ENCODE measurements around the gene PLPP4. TPM values are rescaled to one million over a fixed set of nuclear protein-coding genes. Genes with fewer than 3 reads are reported as not detected.

Gene PLPP4
- total RNA-seq, 1 experiment from 2014 or later, result not detected

DNA sequence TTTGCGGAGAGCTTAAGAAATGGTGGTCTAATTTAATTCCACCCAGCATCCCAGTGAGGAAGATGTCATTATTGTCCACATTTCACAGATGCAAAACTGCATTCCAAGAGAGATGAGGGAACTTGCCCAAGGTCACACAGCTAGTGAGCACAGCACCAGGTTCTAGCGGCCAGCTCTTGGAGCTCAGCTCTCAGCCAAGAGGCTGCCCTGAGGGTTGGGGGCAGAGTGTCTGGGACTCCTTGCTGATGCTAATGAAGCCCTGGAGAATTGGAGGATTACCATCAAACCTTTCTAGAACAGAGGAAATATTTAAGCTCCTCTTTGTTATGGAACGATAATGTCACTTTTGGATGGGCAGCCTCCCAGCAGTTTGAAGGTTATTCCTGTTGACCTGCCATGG is 48.0 kb downstream of the PLPP4 start (continued):
- TF ChIP-seq, protein P1, sequence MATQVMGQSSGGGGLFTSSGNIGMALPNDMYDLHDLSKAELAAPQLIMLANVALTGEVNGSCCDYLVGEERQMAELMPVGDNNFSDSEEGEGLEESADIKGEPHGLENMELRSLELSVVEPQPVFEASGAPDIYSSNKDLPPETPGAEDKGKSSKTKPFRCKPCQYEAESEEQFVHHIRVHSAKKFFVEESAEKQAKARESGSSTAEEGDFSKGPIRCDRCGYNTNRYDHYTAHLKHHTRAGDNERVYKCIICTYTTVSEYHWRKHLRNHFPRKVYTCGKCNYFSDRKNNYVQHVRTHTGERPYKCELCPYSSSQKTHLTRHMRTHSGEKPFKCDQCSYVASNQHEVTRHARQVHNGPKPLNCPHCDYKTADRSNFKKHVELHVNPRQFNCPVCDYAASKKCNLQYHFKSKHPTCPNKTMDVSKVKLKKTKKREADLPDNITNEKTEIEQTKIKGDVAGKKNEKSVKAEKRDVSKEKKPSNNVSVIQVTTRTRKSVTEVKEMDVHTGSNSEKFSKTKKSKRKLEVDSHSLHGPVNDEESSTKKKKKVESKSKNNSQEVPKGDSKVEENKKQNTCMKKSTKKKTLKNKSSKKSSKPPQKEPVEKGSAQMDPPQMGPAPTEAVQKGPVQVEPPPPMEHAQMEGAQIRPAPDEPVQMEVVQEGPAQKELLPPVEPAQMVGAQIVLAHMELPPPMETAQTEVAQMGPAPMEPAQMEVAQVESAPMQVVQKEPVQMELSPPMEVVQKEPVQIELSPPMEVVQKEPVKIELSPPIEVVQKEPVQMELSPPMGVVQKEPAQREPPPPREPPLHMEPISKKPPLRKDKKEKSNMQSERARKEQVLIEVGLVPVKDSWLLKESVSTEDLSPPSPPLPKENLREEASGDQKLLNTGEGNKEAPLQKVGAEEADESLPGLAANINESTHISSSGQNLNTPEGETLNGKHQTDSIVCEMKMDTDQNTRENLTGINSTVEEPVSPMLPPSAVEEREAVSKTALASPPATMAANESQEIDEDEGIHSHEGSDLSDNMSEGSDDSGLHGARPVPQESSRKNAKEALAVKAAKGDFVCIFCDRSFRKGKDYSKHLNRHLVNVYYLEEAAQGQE (IDR thresholded peaks at IDR 0.05; ENCODE audit: low read depth), result no peak
- TF ChIP-seq SP1 (IDR thresholded peaks at IDR 0.05; ENCODE audit: low read depth) (no peak), SRF (IDR thresholded peaks at IDR 0.05; ENCODE audit: low read depth) (no peak), SIN3A (IDR thresholded peaks at IDR 0.05; ENCODE audit: low read depth) (no peak)

DNA sequence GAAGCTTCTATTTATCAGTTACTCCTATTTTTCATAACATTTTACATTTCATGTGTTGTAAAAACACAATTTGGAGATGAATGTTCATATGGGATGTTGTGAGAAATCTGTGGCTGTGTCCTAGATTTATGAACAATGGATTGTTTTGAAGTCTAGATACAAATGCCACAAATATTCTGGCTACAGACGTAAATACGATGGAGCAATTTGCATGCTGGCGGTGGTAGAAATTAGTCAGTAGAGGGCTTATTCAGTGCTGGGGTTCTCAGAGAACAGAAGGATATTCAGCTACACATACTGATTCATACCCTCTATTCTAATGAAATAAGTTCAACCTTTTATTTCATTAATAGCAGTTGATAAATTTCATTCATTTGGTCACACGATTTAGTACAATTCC is 48.8 kb downstream of the PLPP4 start:
- H3K9ac ChIP-seq (ENCODE audit: low read length), result no peak overlapping the region
- no TSS peak for BruUV-seq (replicated peaks)
- H3K79me2 ChIP-seq (ENCODE audit: insufficient read depth, low read length), result no peaks in the 10 kb centered on the region
- H3K4me2 ChIP-seq (ENCODE audit: low read length), result no peak overlapping the region
- ATAC-seq (no peak), DNase-seq (ENCODE audit: low read depth, low spot score) (no peak)
- no peaks in the 10 kb centered on the region for H3K9me2 ChIP-seq (ENCODE audit: insufficient read depth)
- no peak overlapping the region for H2AFZ ChIP-seq (ENCODE audit: low read depth, low read length, poor library complexity, severe bottlenecking)
- intact Hi-C loops (cut with micrococcal nuclease), result no loop called here
- RAD21 ChIA-PET (ENCODE audit: low non-redundant PET in 1 of 2, low total read pairs in 2 of 2, uncharacterized antibody in 2 of 2, unreplicated experiment in 2 of 2), result no interaction called here
- no peaks in the 10 kb centered on the region for H4K20me1 ChIP-seq (ENCODE audit: insufficient read depth)
- CTCF ChIA-PET, result no interaction called here
- H3K36me3 ChIP-seq (ENCODE audit: control insufficient read depth in 1 of 2, insufficient read depth in 2 of 2, low read length in 2 of 2), result no peaks in the 10 kb centered on the region
- H3K4me1 ChIP-seq (ENCODE audit: control insufficient read depth in 1 of 2, insufficient read depth in 2 of 2, low read length in 2 of 2), result peaks cover 0 to 13% of the 10 kb centered on the region in 2 experiments; a peak in 2 of 4 replicates
- H3K27ac ChIP-seq (ENCODE audit: low read depth, low read length), result no peak overlapping the region
- H3K4me3 ChIP-seq (replicated peaks in 1 of 2; ENCODE audit: low read depth in 1 of 2, low read length in 2 of 2), result no peak overlapping the region
- POLR2A ChIA-PET, result no interaction called here
- H3K27me3 ChIP-seq (ENCODE audit: insufficient read depth, low read length), result peaks cover 10% of the 10 kb centered on the region
- H3K9me3 ChIP-seq (ENCODE audit: control insufficient read depth in 1 of 2, insufficient read depth in 1 of 2, low read depth in 1 of 2, low read length in 2 of 2), result no peaks in the 10 kb centered on the region
- TF ChIP-seq SP1 (IDR thresholded peaks at IDR 0.05; ENCODE audit: low read depth), result no peak
- TF ChIP-seq POLR2A (IDR thresholded peaks at IDR 0.05; ENCODE audit: borderline replicate concordance, extremely low read depth, insufficient read depth, insufficient read length), result no peak
- TF ChIP-seq, protein P2, sequence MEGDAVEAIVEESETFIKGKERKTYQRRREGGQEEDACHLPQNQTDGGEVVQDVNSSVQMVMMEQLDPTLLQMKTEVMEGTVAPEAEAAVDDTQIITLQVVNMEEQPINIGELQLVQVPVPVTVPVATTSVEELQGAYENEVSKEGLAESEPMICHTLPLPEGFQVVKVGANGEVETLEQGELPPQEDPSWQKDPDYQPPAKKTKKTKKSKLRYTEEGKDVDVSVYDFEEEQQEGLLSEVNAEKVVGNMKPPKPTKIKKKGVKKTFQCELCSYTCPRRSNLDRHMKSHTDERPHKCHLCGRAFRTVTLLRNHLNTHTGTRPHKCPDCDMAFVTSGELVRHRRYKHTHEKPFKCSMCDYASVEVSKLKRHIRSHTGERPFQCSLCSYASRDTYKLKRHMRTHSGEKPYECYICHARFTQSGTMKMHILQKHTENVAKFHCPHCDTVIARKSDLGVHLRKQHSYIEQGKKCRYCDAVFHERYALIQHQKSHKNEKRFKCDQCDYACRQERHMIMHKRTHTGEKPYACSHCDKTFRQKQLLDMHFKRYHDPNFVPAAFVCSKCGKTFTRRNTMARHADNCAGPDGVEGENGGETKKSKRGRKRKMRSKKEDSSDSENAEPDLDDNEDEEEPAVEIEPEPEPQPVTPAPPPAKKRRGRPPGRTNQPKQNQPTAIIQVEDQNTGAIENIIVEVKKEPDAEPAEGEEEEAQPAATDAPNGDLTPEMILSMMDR (IDR thresholded peaks at IDR 0.05 in 2 of 3, conservative IDR thresholded peaks at IDR 0.05 in 1 of 3; ENCODE audit: borderline replicate concordance in 1 of 3, insufficient read depth in 1 of 3, low read depth in 2 of 3, low read length in 2 of 3), result no peak
- TF ChIP-seq CEBPB (IDR thresholded peaks at IDR 0.05; ENCODE audit: low read depth), result no peak
- no peak for TF ChIP-seq CBX3 (IDR thresholded peaks at IDR 0.05; ENCODE audit: low read depth)
- no peak for TF ChIP-seq ZNF274 (IDR thresholded peaks at IDR 0.05; ENCODE audit: low read depth, low read length)
- TF ChIP-seq SRF (IDR thresholded peaks at IDR 0.05; ENCODE audit: low read depth), result no peak
- TF ChIP-seq ZFX (IDR thresholded peaks at IDR 0.05), result no peak
- TF ChIP-seq, protein P1 (IDR thresholded peaks at IDR 0.05; ENCODE audit: low read depth), result no peak
- TF ChIP-seq FOSL1 (IDR thresholded peaks at IDR 0.05; ENCODE audit: low read depth), result no peak
- TF ChIP-seq YY1 (IDR thresholded peaks at IDR 0.05; ENCODE audit: extremely low read depth, insufficient replicate concordance, low read depth, low read length), result no peak
- TF ChIP-seq EZH2 (IDR thresholded peaks at IDR 0.05), result no peak
- TF ChIP-seq, protein P3, sequence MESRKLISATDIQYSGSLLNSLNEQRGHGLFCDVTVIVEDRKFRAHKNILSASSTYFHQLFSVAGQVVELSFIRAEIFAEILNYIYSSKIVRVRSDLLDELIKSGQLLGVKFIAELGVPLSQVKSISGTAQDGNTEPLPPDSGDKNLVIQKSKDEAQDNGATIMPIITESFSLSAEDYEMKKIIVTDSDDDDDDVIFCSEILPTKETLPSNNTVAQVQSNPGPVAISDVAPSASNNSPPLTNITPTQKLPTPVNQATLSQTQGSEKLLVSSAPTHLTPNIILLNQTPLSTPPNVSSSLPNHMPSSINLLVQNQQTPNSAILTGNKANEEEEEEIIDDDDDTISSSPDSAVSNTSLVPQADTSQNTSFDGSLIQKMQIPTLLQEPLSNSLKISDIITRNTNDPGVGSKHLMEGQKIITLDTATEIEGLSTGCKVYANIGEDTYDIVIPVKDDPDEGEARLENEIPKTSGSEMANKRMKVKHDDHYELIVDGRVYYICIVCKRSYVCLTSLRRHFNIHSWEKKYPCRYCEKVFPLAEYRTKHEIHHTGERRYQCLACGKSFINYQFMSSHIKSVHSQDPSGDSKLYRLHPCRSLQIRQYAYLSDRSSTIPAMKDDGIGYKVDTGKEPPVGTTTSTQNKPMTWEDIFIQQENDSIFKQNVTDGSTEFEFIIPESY (IDR thresholded peaks at IDR 0.05; ENCODE audit: extremely low read depth, insufficient replicate concordance, low read length), result no peak
